Measurements from ENCODE around the gene TRDMT1.
A peak's percentile ranks its signal among the peaks of the same experiment; 100 is the strongest.

TRDMT1 gene

DNA sequence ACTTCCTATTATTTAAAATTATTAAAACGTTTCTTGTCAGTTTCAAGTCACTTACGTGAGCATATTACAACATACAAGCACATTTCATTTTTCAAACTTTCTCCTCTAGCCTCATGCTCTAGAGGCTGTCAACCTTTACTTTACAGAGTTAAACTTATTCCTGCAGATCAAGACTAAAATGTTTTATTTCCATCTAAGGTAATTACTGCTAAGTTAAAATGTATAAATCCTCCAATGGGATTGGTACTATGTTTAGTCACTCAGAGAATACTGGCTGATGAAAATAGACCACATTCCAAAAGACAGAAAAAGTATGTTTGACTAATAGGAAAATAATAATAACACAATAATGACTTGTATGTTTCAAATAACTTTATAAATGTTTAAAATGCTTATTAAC is 8.4 kb upstream of the TRDMT1 start:
- DNase-seq (ENCODE audit: low spot score): no peak

GRCh38 chr10:17209302-17209701 is 7.8 kb upstream of the TRDMT1 start:
- DNase-seq (ENCODE audit: low spot score): no peak

GRCh38 chr10:17208476-17208875 is 7.0 kb upstream of the TRDMT1 start:
- no peak for DNase-seq (ENCODE audit: low spot score)

DNA sequence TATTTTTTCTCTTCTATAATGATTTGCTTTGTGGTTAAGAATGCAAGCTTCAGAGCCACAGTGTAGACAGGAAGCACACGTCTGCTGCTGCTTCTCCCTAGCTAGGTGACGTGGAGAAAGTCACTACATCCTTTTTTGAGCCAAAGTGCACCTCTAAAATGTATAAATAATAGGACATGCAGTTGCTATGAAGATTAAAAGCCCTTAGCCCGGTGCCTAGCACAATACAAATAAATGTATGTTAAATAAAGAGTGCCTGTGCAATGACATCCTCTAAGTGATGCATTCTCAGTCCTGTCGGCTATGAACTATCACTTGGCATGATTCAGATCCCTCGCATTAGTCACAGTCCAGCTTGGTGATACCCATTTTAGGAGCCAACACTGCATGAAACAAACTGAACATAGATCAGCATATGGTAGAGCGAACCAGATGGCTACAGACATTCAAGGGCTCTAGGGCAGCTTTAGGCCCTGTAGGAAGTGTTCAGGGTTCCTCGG is 4.8 kb upstream of the TRDMT1 start:
- peak; percentile 52 for DNase-seq (ENCODE audit: low spot score)

- no peak for DNase-seq (ENCODE audit: low spot score)
Measured at GRCh38 chr10:17203416-17203815, 1.9 kb upstream of the TRDMT1 start.

- DNase-seq (ENCODE audit: low spot score): no peak
Measured at GRCh38 chr10:17202999-17203398, 1.5 kb upstream of the TRDMT1 start.

- DNase-seq (ENCODE audit: low spot score): no peak
Measured at GRCh38 chr10:17202506-17202905, 1.0 kb upstream of the TRDMT1 start.

DNA sequence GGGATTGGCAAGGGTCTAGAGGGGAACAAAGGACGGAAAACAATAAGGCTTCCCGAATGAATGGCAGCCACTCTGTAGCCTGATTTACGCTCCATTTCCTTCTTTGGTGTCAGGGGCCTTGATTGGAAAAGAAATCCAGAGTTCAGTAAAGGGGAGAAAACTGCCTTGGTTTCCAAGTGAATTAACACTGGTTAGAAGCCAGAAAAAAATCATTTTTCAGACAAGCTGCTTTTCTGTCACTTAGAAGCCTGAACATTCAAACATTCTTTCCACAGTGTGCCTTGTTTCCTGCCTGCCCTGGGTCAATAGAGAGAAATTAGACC is 283 bp upstream of the TRDMT1 start:
- DNase-seq (ENCODE audit: low spot score): no peak

DNA sequence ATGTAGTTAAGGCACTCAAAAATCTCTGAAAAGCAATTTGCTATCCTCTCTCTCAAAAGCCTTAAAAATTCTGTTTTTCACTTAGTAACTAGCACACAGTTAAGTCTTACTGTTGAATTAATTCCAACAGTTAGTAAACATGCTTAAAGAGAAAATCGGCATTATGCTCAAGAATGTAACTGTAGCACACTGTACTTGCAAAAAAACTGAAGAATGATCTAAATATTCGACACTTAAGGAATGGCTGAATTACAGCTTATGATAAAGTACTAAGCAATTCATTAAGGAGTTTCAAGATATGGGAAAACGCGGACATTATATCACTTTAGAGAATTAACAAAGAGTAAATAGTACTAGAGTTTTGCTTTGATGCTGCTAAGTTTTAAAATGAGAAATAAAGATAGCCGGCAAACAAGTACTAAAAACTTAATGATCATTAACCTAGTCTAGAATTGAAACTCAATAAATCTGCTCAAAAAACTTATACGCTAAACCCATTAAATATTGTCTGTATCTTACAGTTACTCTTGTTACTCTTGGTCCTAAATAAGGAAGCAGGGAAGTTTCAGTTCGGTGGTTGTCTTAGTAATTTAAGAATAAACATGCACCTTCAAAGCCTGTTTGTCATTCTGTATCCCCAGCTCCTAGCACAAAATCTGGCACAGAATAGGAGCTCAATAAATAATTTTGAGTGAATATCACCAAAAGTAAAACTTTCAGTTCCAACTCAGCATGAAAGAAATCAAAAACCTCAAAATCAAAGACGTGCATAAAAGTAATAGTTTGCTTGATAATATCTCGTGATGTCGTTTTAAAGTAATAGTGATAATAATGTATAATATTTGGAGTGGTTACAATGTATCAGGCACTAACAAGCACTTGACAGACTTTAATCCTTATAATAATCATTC is 1.2 kb downstream of the TRDMT1 start:
- no peak for DNase-seq (ENCODE audit: low spot score)

GRCh38 chr10:17199351-17199804 is 2.1 kb downstream of the TRDMT1 start:
- DNase-seq (ENCODE audit: low spot score): no peak

- DNase-seq (ENCODE audit: low spot score): no peak
Measured at GRCh38 chr10:17196573-17196972, 4.9 kb downstream of the TRDMT1 start.

DNA sequence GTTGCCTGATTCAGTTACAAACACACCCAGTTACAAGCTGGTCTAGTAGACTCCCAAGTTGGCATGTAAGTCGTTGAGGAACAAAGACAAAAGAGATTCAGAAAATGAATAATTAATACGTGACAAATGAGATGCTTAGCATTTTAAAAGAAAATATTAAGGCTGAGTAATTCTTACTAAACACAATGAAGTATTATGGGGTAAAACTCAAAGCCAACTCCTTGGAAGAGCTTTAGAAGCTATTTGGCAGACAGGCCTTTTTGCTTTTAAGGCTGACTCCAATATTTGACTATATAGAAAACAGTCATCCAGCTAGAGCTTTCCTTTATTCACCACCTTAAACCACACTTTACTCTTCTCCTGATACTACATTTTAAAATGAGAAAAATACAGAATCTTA is 5.4 kb downstream of the TRDMT1 start:
- no peak for DNase-seq (ENCODE audit: low spot score)

DNA sequence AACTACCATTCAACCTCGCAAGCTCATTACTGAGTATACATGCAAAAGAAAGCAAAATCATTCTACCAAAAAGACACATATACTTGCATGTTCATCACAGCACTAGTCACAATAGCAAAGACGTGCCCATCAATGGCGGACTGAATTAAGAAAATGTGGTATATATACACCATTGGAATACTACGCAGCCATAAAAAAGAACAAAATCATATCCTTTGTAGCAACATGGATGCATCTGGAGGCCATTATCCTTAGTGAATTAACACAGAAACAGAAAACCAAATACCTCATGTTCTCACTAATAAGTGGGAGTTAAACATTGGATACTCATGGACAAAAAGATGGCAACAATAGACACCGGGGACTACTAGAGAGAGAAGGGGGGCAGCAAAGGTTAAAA is 6.4 kb downstream of the TRDMT1 start:
- DNase-seq (ENCODE audit: low spot score): no peak

DNA sequence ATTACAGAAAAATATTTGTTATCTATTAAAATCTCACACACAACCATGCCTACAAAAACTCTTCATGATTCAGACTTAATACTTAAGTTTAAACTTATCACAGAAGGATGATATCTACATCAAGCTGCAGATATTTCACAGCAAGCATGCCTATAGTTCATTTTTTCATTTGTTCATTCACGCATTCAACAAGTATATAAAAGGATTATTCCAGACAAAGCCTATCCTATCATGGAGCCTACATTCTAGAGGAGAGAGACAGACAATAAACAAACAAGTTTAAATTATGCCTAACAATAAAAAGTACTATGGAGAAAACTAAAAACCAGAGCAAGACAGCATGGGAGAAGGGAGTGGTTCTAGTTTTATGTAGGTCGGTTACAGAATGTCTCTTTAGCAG is 10.9 kb downstream of the TRDMT1 start:
- no peak for DNase-seq (ENCODE audit: low spot score)

- no peak for DNase-seq (ENCODE audit: low spot score)
Measured at GRCh38 chr10:17188644-17189172, 12.8 kb downstream of the TRDMT1 start.

DNA sequence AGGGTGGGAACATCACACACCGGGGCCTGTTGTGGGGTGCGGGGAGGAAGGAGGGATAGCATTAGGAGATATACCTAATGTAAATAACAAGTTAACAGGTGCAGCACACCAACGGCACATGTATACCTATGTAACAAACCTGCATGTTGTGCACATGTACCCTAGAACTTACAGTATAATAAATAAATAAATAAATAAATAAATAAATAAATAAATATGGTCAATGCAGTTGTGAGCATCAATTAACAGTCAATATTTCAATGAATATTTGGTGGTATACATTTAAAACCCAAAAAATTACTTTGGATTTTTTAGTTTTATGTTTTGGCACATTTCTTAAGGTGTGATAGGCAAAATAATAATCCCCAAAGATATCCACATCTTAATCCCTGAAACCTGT is 15.6 kb downstream of the TRDMT1 start:
- no peak for DNase-seq (ENCODE audit: low spot score)

DNA sequence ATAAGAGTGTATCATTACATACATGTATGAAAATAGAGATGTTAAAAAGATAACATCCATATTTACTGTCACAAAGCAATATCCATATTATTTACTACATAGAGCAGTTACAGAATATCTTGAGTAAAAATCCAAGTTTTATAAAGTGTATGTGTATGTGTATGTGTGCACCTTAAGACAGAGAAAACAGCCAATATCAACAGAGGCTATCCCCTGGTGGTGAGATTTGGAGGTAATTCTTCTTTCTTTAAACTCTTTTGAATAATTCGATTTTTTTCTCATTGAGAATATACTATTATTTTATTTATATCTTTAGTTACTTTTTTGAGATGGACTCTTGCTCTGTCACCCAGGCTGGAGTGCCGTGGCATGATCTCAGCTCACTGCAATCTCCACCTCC is 18.4 kb downstream of the TRDMT1 start:
- no peak for DNase-seq (ENCODE audit: low spot score)

DNA sequence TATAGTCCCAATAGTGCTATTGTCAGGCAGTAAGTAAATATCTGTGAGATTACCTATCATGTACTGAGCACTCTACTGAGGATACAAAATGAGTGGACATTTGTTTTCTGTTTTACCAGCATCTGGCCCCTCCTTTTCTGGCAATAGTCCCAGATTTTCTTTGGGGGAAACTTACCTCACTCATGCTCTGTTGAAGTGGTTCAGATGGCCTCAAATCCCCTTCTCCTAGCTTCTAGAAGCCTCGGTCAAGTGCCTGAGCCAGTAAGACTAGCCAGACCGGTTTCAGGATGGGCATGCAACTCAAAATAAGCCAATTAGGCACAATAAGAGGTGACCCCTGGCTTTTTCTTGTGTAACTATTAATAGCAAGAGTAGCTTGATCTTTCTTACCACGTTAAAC is 19.7 kb downstream of the TRDMT1 start:
- no peak for DNase-seq (ENCODE audit: low spot score)

GRCh38 chr10:17181110-17181509 is 20.4 kb downstream of the TRDMT1 start:
- DNase-seq (ENCODE audit: low spot score): no peak

DNA sequence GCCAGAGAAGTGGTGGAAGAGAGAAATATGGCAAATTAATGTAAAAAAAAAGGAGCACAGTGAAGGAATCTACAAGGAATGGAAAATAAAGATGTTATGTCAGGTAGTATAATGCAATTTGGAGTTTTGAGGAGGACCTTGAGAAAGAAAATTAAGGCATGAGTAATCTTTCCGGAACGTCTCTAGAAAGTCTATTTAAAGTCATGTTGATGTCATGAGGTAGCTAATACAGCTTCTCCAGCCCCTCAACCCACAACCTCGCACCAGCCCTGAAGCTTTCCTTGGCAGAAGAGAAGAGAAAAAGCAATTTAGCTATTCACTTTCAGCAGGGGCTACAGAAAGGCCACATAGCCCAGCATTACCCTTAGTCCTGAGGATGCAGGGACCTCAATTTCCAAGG is 22.5 kb downstream of the TRDMT1 start:
- DNase-seq (ENCODE audit: low spot score): no peak

GRCh38 chr10:17178006-17178405 is 23.5 kb downstream of the TRDMT1 start:
- no peak for DNase-seq (ENCODE audit: low spot score)

GRCh38 chr10:17177014-17177413 is 24.5 kb downstream of the TRDMT1 start:
- no peak for DNase-seq (ENCODE audit: low spot score)

DNA sequence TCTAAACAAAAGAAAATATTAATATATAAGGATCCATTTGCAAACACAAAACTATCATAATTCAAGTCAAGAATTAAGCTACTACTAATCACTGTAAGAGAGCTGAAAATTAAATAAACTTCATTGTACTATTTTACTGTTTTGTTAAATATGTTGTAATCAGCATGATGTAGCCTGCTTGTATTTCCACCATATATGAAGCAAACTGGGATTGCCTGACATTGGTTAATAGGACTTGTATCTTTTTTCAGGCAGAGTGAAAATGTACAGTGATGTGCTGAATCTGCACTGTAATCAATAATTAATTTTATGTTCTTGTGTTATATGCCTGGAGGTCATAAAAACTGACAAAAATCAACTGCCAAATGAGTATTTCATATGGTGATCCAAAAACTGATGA is 25.4 kb downstream of the TRDMT1 start:
- DNase-seq (ENCODE audit: low spot score): no peak

GRCh38 chr10:17175551-17175950 is 25.9 kb downstream of the TRDMT1 start:
- peak; percentile 12 for DNase-seq (ENCODE audit: low spot score)

All from hepatic stellate cell (primary cell).